A549 (cell line): Measurements from ENCODE around the gene TPSG1.

Source experiments
- CEBPB ChIP-seq, 2 experiments: fragments of >200 bp in 1 of 2; sonication (Bioruptor Twin) in 1 of 2; formaldehyde crosslinking in 1 of 2; IDR thresholded peaks; 2 replicates each; pipeline ENCODE4 v1.6.1; 2012 to 2016
- CHD2 ChIP-seq: fragments of 150-350 bp; IDR thresholded peaks from 2 replicates; pipeline ENCODE4 v1.6.1; 2014; ENCODE audit warnings: low read length; ENCODE audit not compliant: partially characterized antibody
- CTCF ChIP-seq: fragments of >200 bp; sonication (Bioruptor Twin); formaldehyde crosslinking; IDR thresholded peaks from 3 replicates; pipeline ENCODE4 v1.5.1; 2016
- EHMT2 ChIP-seq: fragments of 200-600 bp; sonication (generic); IDR thresholded peaks from 2 replicates; pipeline ENCODE4 v1.6.1; 2016; ENCODE audit warnings: antibody characterized with exemption, low read depth, mild to moderate bottlenecking, moderate library complexity
- EP300 ChIP-seq, 2 experiments: fragments of >200 bp; sonication (Bioruptor Twin); formaldehyde crosslinking; IDR thresholded peaks; 2 replicates in 1 of 2; 3 replicates in 1 of 2; pipeline ENCODE4 v1.6.1; 2016 to 2017
- HDAC2 ChIP-seq: fragments of 200-600 bp; sonication (generic); IDR thresholded peaks from 2 replicates; pipeline ENCODE4 v1.6.1; 2016
- MYC ChIP-seq: IDR thresholded peaks from 2 replicates; pipeline ENCODE4 v1.6.1; 2012; ENCODE audit warnings: mild to moderate bottlenecking, inconsistent platforms, low read length, improper control_type of control experiment, borderline replicate concordance
- NR3C1 ChIP-seq: fragments of >200 bp; sonication (Bioruptor Twin); formaldehyde crosslinking; IDR thresholded peaks from 3 replicates; pipeline ENCODE4 v1.6.1; 2017
- POLR2A ChIP-seq: IDR thresholded peaks from 2 replicates; pipeline ENCODE4 v1.6.1; 2012; ENCODE audit warnings: mild to moderate bottlenecking, low read length
- RAD21 ChIP-seq, 2 experiments: fragments of >200 bp in 1 of 2; sonication (Bioruptor Twin) in 1 of 2; formaldehyde crosslinking in 1 of 2; IDR thresholded peaks in 1 of 2; conservative IDR thresholded peaks in 1 of 2; 2 replicates in 1 of 2; 3 replicates in 1 of 2; pipeline ENCODE4 v1.6.1; 2012 to 2018; ENCODE audit warnings: inconsistent platforms in 1 of 2
- SMC3 ChIP-seq: fragments of >200 bp; sonication (Bioruptor Twin); formaldehyde crosslinking; IDR thresholded peaks from 3 replicates; pipeline ENCODE4 v1.6.1; 2018; ENCODE audit warnings: inconsistent platforms
- ZNF302 ChIP-seq: fragments of 250-450 bp; sonication (Bioruptor Pico); IDR thresholded peaks from 2 replicates; pipeline ENCODE4 v1.9.0; 2021; ENCODE audit warnings: inconsistent platforms, mild to moderate bottlenecking, moderate library complexity

DNA sequence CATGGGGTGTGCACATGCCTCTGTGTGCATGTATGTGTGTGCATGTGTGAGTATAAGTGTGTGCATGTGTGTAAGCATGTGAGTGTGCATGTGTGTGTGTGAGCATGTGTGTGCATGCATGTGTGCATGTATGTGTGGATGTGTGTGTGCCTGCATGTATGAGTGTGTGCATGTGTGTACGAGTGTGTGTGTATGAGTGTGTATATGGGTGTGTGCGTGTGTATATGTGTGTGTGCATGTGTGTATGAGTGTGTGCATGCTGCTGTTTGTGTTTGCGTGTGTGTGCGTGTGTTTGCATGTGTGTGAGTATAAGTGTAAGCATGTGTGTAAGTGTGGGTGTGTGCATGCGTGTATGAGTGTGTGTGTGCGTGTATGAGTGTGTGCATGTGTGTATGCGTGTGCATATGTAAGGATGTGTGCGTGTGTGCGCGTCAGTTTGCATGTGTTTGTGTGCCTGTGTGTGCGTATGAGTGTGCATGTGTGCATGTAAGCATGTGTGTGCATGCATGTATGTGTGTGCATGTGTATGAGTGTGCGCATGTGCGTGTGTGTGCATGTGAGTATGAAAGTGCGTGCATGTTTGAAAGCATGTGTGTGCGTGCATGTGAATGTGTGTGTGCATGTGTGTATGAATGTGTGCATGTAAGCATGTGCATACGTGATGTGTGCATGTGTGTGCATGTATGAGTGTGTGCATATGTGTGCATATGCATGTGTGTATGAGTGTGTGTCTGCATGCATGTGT, 39.4 kb upstream of the TPSG1 start:
- TF ChIP-seq CTCF, result no peak
- TF ChIP-seq MYC, result no peak
- TF ChIP-seq POLR2A, result no peak
- TF ChIP-seq CEBPB (IDR thresholded peaks at IDR 0.05), result no peak
- no peak for TF ChIP-seq SMC3
- TF ChIP-seq HDAC2, result no peak
- no peak for TF ChIP-seq ZNF302
- TF ChIP-seq RAD21 (conservative IDR thresholded peaks at IDR 0.05 in 1 of 2, IDR thresholded peaks at IDR 0.05 in 1 of 2), result no peak
- TF ChIP-seq CHD2, result no peak
- no peak for TF ChIP-seq EP300 (IDR thresholded peaks at IDR 0.05)
- no peak for TF ChIP-seq NR3C1
- TF ChIP-seq EHMT2, result no peak
